Prostate gland (tissue), 2 donors: ENCODE measurements around the gene MYO18B. TPM values are rescaled to one million over a fixed set of nuclear protein-coding genes. Genes with fewer than 3 reads are reported as not detected.

Experiments used
- DNase-seq: peaks from one replicate; pipeline ENCODE4 v3.0.0-alpha.2; 2019; ENCODE audit warnings: low spot score
- H3K27ac ChIP-seq, 2 donors: fragments of 200-600 bp; sonication (generic); 2 replicates each; pipeline ENCODE4 v1.5.1; 2017 to 2019
- H3K27me3 ChIP-seq: fragments of 200-600 bp; sonication (generic); replicated peaks from 2 replicates; pipeline ENCODE4 v1.5.1; 2019; ENCODE audit not compliant: insufficient read depth
- H3K36me3 ChIP-seq, 2 donors: fragments of 200-600 bp; sonication (generic); 1 replicate in 1 of 2; 2 replicates in 1 of 2; pipeline versions ENCODE4 v1.5.1 to v1.8.1; 2017 to 2019
- H3K4me1 ChIP-seq: fragments of 200-600 bp; sonication (generic); replicated peaks from 2 replicates; pipeline ENCODE4 v1.5.1; 2019
- H3K4me3 ChIP-seq, 2 donors: fragments of 200-600 bp; sonication (generic); 2 replicates each; pipeline ENCODE4 v1.5.1; 2017 to 2019
- H3K9me3 ChIP-seq: fragments of 200-600 bp; sonication (generic); 2 replicates; pipeline ENCODE4 v1.5.1; 2017
- CTCF ChIP-seq, 4 experiments: fragments of 200-600 bp in 2 of 4; fragments of 450-650 bp in 2 of 4; sonication (generic) in 2 of 4; IDR thresholded peaks; 1 replicate in 3 of 4; 2 replicates in 1 of 4; pipeline ENCODE4 v1.5.1; 2016 to 2019; ENCODE audit warnings: antibody characterized with exemption in 4 of 4, mild to moderate bottlenecking in 2 of 4, moderate library complexity in 2 of 4
- POLR2A ChIP-seq: fragments of 450-650 bp; IDR thresholded peaks from one replicate; pipeline ENCODE4 v1.6.1; 2016; ENCODE audit warnings: antibody characterized with exemption, mild to moderate bottlenecking
- POLR2AphosphoS5 ChIP-seq: sonication (generic); formaldehyde crosslinking; IDR thresholded peaks from one replicate; pipeline ENCODE4 v1.6.1; 2017; ENCODE audit warnings: antibody characterized with exemption
- WGBS: methylation state at CpG from one replicate; pipeline ENCODE4 v1.1.5; 2018; 5-methylcytosine and 5-hydroxymethylcytosine counted together
- intact Hi-C: fragments of 100-400 bp; cut with DNase I; formaldehyde crosslinking; loops from one replicate; pipeline ENCODE4 v1.14.2; 2022
- small RNA-seq, 2 donors: library from RNA; depleted of rRNA; stranded (forward); fragments of <200 nt; gene quantifications; one replicate each; pipeline ENCODE3, GENCODE V24; 2016
- total RNA-seq, 2 donors: library from RNA; depleted of rRNA; stranded (reverse); fragments of >200 nt; gene quantifications; one replicate each; pipeline ENCODE4 v1.1.0, GENCODE V29; 2016

Gene MYO18B
- total RNA-seq, 2 donors from 2014 or later: 3.1 to 7.1 TPM

- Histone ChIP-seq H3K9me3 (no peaks in the 10 kb centered on the region), H3K36me3 (no peaks in the 10 kb centered on the region), H3K4me3 (no peak overlapping the region), H3K27me3 (no peaks in the 10 kb centered on the region), H3K27ac (no peak overlapping the region), H3K4me1 (no peaks in the 10 kb centered on the region)
- DNase-seq: no peak
- TF ChIP-seq POLR2A (no peak), POLR2AphosphoS5 (no peak), CTCF (IDR thresholded peaks at IDR 0.05) (no peak)
- 58% methylated on average over 3 of the region's 3 CpGs for WGBS
- intact Hi-C loops: no loop called here
These were observed 326.6 kb downstream of the MYO18B start for GRCh38 chr22:26068571-26068970.

GRCh38 chr22:26072621-26073020, 330.6 kb downstream of the MYO18B start:
- no peaks in the 10 kb centered on the region for H3K36me3 ChIP-seq
- TF ChIP-seq POLR2AphosphoS5: no peak
- no peak for TF ChIP-seq POLR2A
- TF ChIP-seq CTCF (IDR thresholded peaks at IDR 0.05): no peak
- no peak for DNase-seq
- H3K9me3 ChIP-seq: no peaks in the 10 kb centered on the region
- H3K4me1 ChIP-seq: no peaks in the 10 kb centered on the region
- H3K27me3 ChIP-seq: no peaks in the 10 kb centered on the region
- no peak overlapping the region for H3K27ac ChIP-seq
- intact Hi-C loops: no loop called here
- WGBS: 38% methylated on average over 3 of the region's 3 CpGs
- H3K4me3 ChIP-seq: no peak overlapping the region

- Histone ChIP-seq H3K9me3 (no peaks in the 10 kb centered on the region), H3K27ac (no peak overlapping the region), H3K27me3 (no peaks in the 10 kb centered on the region), H3K4me1 (no peaks in the 10 kb centered on the region), H3K36me3 (no peaks in the 10 kb centered on the region), H3K4me3 (no peak overlapping the region)
- DNase-seq: no peak
- intact Hi-C loops: no loop called here
- WGBS: 65% methylated on average over 1 of the region's 1 CpG
- no peak for TF ChIP-seq POLR2AphosphoS5
- no peak for TF ChIP-seq POLR2A
- TF ChIP-seq CTCF (IDR thresholded peaks at IDR 0.05): no peak
These were observed 333.3 kb downstream of the MYO18B start for GRCh38 chr22:26075251-26075650.

GRCh38 chr22:26079009-26079408, 337.0 kb downstream of the MYO18B start:
- H3K27ac ChIP-seq: no peak overlapping the region
- intact Hi-C loops: no loop called here
- no peaks in the 10 kb centered on the region for H3K36me3 ChIP-seq
- peaks cover 5% of the 10 kb centered on the region for H3K27me3 ChIP-seq
- no peak for DNase-seq
- 50% methylated on average over 4 of the region's 4 CpGs for WGBS
- H3K9me3 ChIP-seq: no peaks in the 10 kb centered on the region
- H3K4me3 ChIP-seq: no peak overlapping the region
- TF ChIP-seq POLR2A (no peak), POLR2AphosphoS5 (no peak), CTCF (IDR thresholded peaks at IDR 0.05) (no peak)
- H3K4me1 ChIP-seq: no peaks in the 10 kb centered on the region

Small RNA genes within 50 kb of the gene (small RNA-seq; reads per million reads assigned to genes)
- gene RN7SKP169: 0 reads per million in 2 donors
- gene RNA5SP494: 0 reads per million in 2 donors
- 0 reads per million in 2 donors for gene Z98949.2

Other genes starting within 250 kb of the MYO18B start
- 10 to 100 TPM; 10.2 to 16.9 TPM for gene GRK3, start 177.5 kb upstream of the MYO18B start, total RNA-seq